ENCODE measurements around the gene TBC1D22A.

DNA sequence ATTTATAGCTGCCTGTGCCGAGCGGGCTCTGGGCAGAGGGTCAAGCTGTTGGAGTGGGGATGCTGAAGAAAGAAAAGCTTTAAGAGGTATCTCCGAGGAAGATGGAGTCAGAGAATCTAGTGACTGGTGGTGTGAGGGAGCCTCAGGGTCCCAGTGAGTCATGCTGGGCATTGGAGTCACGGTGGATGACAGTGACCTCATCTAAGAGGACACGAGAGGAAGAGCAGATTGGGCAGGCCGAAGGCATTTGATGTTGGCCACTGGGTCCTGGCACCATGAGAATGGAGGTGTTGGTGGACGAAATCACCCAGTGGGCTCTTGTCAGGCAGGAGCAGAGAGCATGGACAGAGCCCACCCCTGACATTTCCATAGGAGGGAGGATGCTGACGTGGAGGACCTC lies 68.4 kb downstream of the TBC1D22A start:
- TF ChIP-seq, protein P1, sequence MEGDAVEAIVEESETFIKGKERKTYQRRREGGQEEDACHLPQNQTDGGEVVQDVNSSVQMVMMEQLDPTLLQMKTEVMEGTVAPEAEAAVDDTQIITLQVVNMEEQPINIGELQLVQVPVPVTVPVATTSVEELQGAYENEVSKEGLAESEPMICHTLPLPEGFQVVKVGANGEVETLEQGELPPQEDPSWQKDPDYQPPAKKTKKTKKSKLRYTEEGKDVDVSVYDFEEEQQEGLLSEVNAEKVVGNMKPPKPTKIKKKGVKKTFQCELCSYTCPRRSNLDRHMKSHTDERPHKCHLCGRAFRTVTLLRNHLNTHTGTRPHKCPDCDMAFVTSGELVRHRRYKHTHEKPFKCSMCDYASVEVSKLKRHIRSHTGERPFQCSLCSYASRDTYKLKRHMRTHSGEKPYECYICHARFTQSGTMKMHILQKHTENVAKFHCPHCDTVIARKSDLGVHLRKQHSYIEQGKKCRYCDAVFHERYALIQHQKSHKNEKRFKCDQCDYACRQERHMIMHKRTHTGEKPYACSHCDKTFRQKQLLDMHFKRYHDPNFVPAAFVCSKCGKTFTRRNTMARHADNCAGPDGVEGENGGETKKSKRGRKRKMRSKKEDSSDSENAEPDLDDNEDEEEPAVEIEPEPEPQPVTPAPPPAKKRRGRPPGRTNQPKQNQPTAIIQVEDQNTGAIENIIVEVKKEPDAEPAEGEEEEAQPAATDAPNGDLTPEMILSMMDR (IDR thresholded peaks at IDR 0.05), result no peak
- TF ChIP-seq POLR2A (IDR thresholded peaks at IDR 0.05), result no peak
